HepG2 (cell line): Measurements from ENCODE around the gene FBF1. TPM values are rescaled to one million over a fixed set of nuclear protein-coding genes. Genes with fewer than 3 reads are reported as not detected.

Experiments used
- BRCA1 ChIP-seq: sonication (generic); formaldehyde crosslinking; IDR thresholded peaks from 2 replicates; pipeline ENCODE4 v1.4.0; 2020; ENCODE audit warnings: missing genetic modification reagents
- CCAR2 ChIP-seq: fragments of 200-400 bp; formaldehyde crosslinking; optimal IDR thresholded peaks from 2 replicates; pipeline ENCODE3; 2018; ENCODE audit warnings: low read depth, mild to moderate bottlenecking, low read length, moderate library complexity
- ETV6 ChIP-seq: sonication (generic); formaldehyde crosslinking; conservative IDR thresholded peaks from 2 replicates; pipeline ENCODE4 v1.4.0; 2020; ENCODE audit warnings: missing genetic modification reagents
- HMG20A ChIP-seq: IDR thresholded peaks from 2 replicates; pipeline ENCODE4 v1.6.1; 2016; ENCODE audit warnings: borderline replicate concordance
- HNRNPLL ChIP-seq: fragments of 200-400 bp; formaldehyde crosslinking; IDR thresholded peaks from 2 replicates; pipeline ENCODE4 v1.6.1; 2017; ENCODE audit warnings: mild to moderate bottlenecking, low read depth, low read length; ENCODE audit not compliant: poor library complexity, severe bottlenecking
- JDP2 ChIP-seq: sonication (generic); formaldehyde crosslinking; IDR thresholded peaks from 2 replicates; pipeline ENCODE4 v1.8.1; 2022; ENCODE audit warnings: missing genetic modification reagents, borderline replicate concordance
- KLF11 ChIP-seq: IDR thresholded peaks from 2 replicates; pipeline ENCODE4 v1.6.1; 2016; ENCODE audit warnings: missing compliant biosample characterization
- LCORL ChIP-seq, 2 experiments: fragments of 450-650 bp in 1 of 2; sonication (generic) in 1 of 2; formaldehyde crosslinking in 1 of 2; IDR thresholded peaks; 2 replicates each; pipeline versions ENCODE4 v1.5.0 to v1.6.1; 2017 to 2020; ENCODE audit warnings: antibody characterized with exemption in 1 of 2, missing genetic modification reagents in 1 of 2
- NFIB ChIP-seq: sonication (generic); formaldehyde crosslinking; IDR thresholded peaks from 2 replicates; pipeline ENCODE4 v1.9.0; 2021; ENCODE audit warnings: missing genetic modification reagents, mild to moderate bottlenecking, borderline replicate concordance
- POLR2G ChIP-seq: fragments of 200-400 bp; formaldehyde crosslinking; IDR thresholded peaks from 2 replicates; pipeline ENCODE4 v1.6.1; 2018; ENCODE audit warnings: mild to moderate bottlenecking, low read depth, low read length, moderate library complexity
- SIN3B ChIP-seq: fragments of 150-350 bp; IDR thresholded peaks from 2 replicates; pipeline ENCODE4 v1.6.1; 2014; ENCODE audit warnings: low read length
- TAF1 ChIP-seq: sonication (generic); formaldehyde crosslinking; IDR thresholded peaks from 2 replicates; pipeline ENCODE4 v1.4.0; 2020; ENCODE audit warnings: missing genetic modification reagents
- ZC3H13 ChIP-seq: sonication (generic); formaldehyde crosslinking; IDR thresholded peaks from 2 replicates; pipeline ENCODE4 v1.8.1; 2023; ENCODE audit warnings: mild to moderate bottlenecking, missing genetic modification reagents, moderate library complexity
- ZFP41 ChIP-seq: sonication (generic); formaldehyde crosslinking; IDR thresholded peaks from 2 replicates; pipeline ENCODE4 v1.4.0; 2020; ENCODE audit warnings: mild to moderate bottlenecking, missing genetic modification reagents, borderline replicate concordance
- ZNF562 ChIP-seq: sonication (generic); formaldehyde crosslinking; IDR thresholded peaks from 2 replicates; pipeline ENCODE4 v1.8.0; 2022; ENCODE audit warnings: missing genetic modification reagents, borderline replicate concordance
- ZNF878 ChIP-seq: sonication (generic); formaldehyde crosslinking; IDR thresholded peaks from 2 replicates; pipeline ENCODE4 v1.8.1; 2023; ENCODE audit warnings: mild to moderate bottlenecking, missing genetic modification reagents, moderate library complexity
- ZSCAN21 ChIP-seq: sonication (generic); formaldehyde crosslinking; IDR thresholded peaks from 2 replicates; pipeline ENCODE4 v1.8.0; 2022; ENCODE audit warnings: mild to moderate bottlenecking, missing genetic modification reagents, moderate library complexity, borderline replicate concordance
- polyA plus RNA-seq, 8 experiments: library from polyadenylated mRNA; depleted of rRNA in 3 of 8; stranded (reverse) in 7 of 8; unstranded in 1 of 8; fragments of >200 nt; fragmentation: Illumina TruSeq in 4 of 8; extraction: Trizol in 4 of 8; gene quantifications; 2 replicates each; pipeline versions ENCODE4 v1.2.1 to v1.2.3, GENCODE V29; 2011 to 2016; ENCODE audit warnings: low read depth in 4 of 8, missing spikeins in 1 of 8, mixed read lengths in 1 of 8; ENCODE audit not compliant: insufficient read depth in 1 of 8
- total RNA-seq, 5 experiments: library from RNA; depleted of rRNA; stranded (reverse); fragments of >200 nt; fragmentation: Illumina TruSeq; extraction: Trizol; gene quantifications; 2 replicates each; pipeline ENCODE4 v1.2.3, GENCODE V29; 2016; ENCODE audit warnings: low read depth in 1 of 5
- TF ChIP-seq, protein P1 (sequence below): sonication (generic); formaldehyde crosslinking; IDR thresholded peaks from 2 replicates; pipeline ENCODE4 v1.5.1; 2020; ENCODE audit warnings: missing genetic modification reagents, mild to moderate bottlenecking, borderline replicate concordance
- TF ChIP-seq, protein P2 (sequence below): sonication (generic); formaldehyde crosslinking; IDR thresholded peaks from 2 replicates; pipeline ENCODE4 v1.5.0; 2020; ENCODE audit warnings: missing genetic modification reagents
- TF ChIP-seq, protein P3 (sequence below): IDR thresholded peaks from 2 replicates; pipeline ENCODE4 v1.6.1; 2016; ENCODE audit warnings: missing compliant biosample characterization, missing genetic modification reagents, borderline replicate concordance
- TF ChIP-seq, protein P4 (sequence below): sonication (generic); formaldehyde crosslinking; IDR thresholded peaks from 2 replicates; pipeline ENCODE4 v1.4.0; 2020; ENCODE audit warnings: mild to moderate bottlenecking, missing genetic modification reagents, borderline replicate concordance

FBF1 gene
- total and polyA plus RNA-seq, 2 of the 13 experiments (the other 11 are each of a cell fraction or from before 2014, with no cell fraction given), result 2.4 to 8.1 TPM

DNA sequence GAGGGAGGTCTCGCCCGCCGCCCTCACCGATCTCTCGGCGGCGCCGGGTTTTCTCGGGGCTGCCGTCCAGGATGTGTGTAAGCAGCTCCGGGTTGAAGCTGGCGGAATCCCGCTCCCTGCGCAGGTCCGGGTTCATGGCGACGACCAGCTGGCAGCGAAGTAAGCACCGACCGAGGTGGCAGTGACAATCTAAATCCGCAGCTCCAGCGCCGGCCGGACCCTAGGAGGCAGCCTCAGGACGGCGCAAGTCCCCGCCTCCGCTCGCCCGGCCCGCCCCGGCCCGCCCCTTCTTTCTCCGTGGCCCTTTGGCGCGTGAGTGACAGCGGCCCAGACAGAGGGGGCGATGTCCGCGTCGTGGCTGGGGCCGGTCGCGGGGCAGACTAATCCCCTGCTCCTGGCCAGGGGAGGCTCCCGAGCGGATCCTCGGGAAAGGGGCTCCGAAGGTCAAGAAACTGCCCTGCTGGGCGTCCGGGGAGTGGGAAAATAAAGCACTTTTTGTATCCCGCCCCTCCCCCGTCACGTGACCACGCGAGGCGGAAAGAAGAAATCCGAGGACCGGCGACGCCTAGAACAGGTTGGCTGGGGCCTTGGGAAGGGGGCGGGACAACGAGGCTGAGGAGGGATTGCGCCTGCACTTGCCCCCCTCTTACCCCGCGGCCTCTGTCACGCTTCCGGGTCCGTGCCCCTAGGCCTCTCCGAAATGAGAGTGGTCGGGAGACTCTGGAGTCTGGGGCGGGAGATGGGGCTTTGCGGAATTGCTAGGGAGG lies 38.3 kb upstream of the FBF1 start, which contains the start of the genes ACOX1 and TEN1 (continued):
- TF ChIP-seq JDP2, result no peak; the same call in 1 of the 2 replicates
- TF ChIP-seq ZFP41 (CRISPR knock-in tag), result no peak
- peak; percentile 82; the same call in 1 of the 2 replicates for TF ChIP-seq KLF11 (CRISPR knock-in tag)
- TF ChIP-seq, protein P1, sequence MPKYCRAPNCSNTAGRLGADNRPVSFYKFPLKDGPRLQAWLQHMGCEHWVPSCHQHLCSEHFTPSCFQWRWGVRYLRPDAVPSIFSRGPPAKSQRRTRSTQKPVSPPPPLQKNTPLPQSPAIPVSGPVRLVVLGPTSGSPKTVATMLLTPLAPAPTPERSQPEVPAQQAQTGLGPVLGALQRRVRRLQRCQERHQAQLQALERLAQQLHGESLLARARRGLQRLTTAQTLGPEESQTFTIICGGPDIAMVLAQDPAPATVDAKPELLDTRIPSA, result peak; percentile 70; the same call in 1 of the 2 replicates
- TF ChIP-seq TAF1 (CRISPR knock-in tag), result peak; percentile 96
- TF ChIP-seq SIN3B, result 0 out of 2 replicates have a peak, but pooled peaks have one; percentile 17
- TF ChIP-seq, protein P2, sequence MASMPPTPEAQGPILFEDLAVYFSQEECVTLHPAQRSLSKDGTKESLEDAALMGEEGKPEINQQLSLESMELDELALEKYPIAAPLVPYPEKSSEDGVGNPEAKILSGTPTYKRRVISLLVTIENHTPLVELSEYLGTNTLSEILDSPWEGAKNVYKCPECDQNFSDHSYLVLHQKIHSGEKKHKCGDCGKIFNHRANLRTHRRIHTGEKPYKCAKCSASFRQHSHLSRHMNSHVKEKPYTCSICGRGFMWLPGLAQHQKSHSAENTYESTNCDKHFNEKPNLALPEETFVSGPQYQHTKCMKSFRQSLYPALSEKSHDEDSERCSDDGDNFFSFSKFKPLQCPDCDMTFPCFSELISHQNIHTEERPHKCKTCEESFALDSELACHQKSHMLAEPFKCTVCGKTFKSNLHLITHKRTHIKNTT, result 0 out of 2 replicates have a peak, but pooled peaks have one; percentile 10
- TF ChIP-seq ZC3H13 (CRISPR knock-in tag), result peak; percentile 86
- peak; percentile 97 for TF ChIP-seq POLR2G
- no peak for TF ChIP-seq CCAR2
- TF ChIP-seq ZSCAN21, result peak; percentile 3; the same call in 1 of the 2 replicates
- TF ChIP-seq, protein P3, sequence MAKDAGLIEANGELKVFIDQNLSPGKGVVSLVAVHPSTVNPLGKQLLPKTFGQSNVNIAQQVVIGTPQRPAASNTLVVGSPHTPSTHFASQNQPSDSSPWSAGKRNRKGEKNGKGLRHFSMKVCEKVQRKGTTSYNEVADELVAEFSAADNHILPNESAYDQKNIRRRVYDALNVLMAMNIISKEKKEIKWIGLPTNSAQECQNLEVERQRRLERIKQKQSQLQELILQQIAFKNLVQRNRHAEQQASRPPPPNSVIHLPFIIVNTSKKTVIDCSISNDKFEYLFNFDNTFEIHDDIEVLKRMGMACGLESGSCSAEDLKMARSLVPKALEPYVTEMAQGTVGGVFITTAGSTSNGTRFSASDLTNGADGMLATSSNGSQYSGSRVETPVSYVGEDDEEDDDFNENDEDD, result peak; percentile 61; the same call in 1 of the 2 replicates
- TF ChIP-seq HNRNPLL, result peak; percentile 87
- TF ChIP-seq ETV6 (CRISPR knock-in tag), result peak; percentile 82
- no peak for TF ChIP-seq ZNF562 (CRISPR knock-in tag)
- no peak; the same call in none of the 2 replicates for TF ChIP-seq HMG20A
- TF ChIP-seq, protein P4, sequence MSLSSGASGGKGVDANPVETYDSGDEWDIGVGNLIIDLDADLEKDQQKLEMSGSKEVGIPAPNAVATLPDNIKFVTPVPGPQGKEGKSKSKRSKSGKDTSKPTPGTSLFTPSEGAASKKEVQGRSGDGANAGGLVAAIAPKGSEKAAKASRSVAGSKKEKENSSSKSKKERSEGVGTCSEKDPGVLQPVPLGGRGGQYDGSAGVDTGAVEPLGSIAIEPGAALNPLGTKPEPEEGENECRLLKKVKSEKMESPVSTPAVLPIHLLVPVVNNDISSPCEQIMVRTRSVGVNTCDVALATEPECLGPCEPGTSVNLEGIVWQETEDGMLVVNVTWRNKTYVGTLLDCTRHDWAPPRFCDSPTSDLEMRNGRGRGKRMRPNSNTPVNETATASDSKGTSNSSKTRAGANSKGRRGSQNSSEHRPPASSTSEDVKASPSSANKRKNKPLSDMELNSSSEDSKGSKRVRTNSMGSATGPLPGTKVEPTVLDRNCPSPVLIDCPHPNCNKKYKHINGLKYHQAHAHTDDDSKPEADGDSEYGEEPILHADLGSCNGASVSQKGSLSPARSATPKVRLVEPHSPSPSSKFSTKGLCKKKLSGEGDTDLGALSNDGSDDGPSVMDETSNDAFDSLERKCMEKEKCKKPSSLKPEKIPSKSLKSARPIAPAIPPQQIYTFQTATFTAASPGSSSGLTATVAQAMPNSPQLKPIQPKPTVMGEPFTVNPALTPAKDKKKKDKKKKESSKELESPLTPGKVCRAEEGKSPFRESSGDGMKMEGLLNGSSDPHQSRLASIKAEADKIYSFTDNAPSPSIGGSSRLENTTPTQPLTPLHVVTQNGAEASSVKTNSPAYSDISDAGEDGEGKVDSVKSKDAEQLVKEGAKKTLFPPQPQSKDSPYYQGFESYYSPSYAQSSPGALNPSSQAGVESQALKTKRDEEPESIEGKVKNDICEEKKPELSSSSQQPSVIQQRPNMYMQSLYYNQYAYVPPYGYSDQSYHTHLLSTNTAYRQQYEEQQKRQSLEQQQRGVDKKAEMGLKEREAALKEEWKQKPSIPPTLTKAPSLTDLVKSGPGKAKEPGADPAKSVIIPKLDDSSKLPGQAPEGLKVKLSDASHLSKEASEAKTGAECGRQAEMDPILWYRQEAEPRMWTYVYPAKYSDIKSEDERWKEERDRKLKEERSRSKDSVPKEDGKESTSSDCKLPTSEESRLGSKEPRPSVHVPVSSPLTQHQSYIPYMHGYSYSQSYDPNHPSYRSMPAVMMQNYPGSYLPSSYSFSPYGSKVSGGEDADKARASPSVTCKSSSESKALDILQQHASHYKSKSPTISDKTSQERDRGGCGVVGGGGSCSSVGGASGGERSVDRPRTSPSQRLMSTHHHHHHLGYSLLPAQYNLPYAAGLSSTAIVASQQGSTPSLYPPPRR (CRISPR knock-in tag), result peak; percentile 76
- peak; percentile 61 for TF ChIP-seq BRCA1 (CRISPR knock-in tag)
- TF ChIP-seq ZNF878, result peak; percentile 90; the same call in 1 of the 2 replicates
- TF ChIP-seq LCORL (IDR thresholded peaks at IDR 0.05), result 0 out of 2 replicates have a peak, but pooled peaks have one; percentile 41
- TF ChIP-seq LCORL (CRISPR knock-in tag; IDR thresholded peaks at IDR 0.05), result peak; percentile 89
- no peak for TF ChIP-seq NFIB
